Ovary (tissue), 10 donors: ENCODE data around the gene CLEC16A. TPM values are rescaled to one million over a fixed set of nuclear protein-coding genes. Genes with fewer than 3 reads are reported as not detected.

Source experiments
- DNase-seq, 5 donors: peaks; one replicate each; pipeline ENCODE4 v3.0.0-alpha.2; 2019 to 2020
- H3K27ac ChIP-seq, 2 donors: fragments of 200-600 bp; one replicate each; pipeline versions ENCODE4 v1.5.1 to v1.8.0; 2019 to 2022
- H3K27me3 ChIP-seq: fragments of 200-600 bp; one replicate; pipeline ENCODE4 v1.8.0; 2022
- H3K36me3 ChIP-seq: fragments of 200-600 bp; sonication (generic); one replicate; pipeline ENCODE4 v1.5.1; 2019
- H3K4me1 ChIP-seq: one replicate; pipeline ENCODE4 v1.8.1; 2013; ENCODE audit warnings: mild to moderate bottlenecking, moderate library complexity; ENCODE audit not compliant: insufficient read depth
- H3K4me3 ChIP-seq: fragments of 200-600 bp; sonication (generic); one replicate; pipeline ENCODE4 v1.5.1; 2017
- H3K9me3 ChIP-seq, 2 donors: fragments of 200-600 bp in 1 of 2; sonication (generic) in 1 of 2; one replicate each; pipeline versions ENCODE4 v1.5.1 to v1.8.1; 2013 to 2019; ENCODE audit warnings: mild to moderate bottlenecking in 1 of 2, moderate library complexity in 1 of 2
- EP300 ChIP-seq: sonication (generic); formaldehyde crosslinking; IDR thresholded peaks from one replicate; pipeline ENCODE4 v1.6.1; 2017; ENCODE audit warnings: antibody characterized with exemption
- POLR2A ChIP-seq: fragments of 450-650 bp; IDR thresholded peaks from one replicate; pipeline ENCODE4 v1.6.1; 2017; ENCODE audit warnings: antibody characterized with exemption, mild to moderate bottlenecking, moderate library complexity
- WGBS, 3 donors: extraction: QIAGEN DNeasy Blood & Tissue Kit in 1 of 3; methylation state at CpG; one replicate each; pipeline versions ENCODE4 v1.1.5 to v1.1.7; 2013 to 2017; 5-methylcytosine and 5-hydroxymethylcytosine counted together
- intact Hi-C, 4 donors: fragments of 100-400 bp; cut with DNase I; formaldehyde crosslinking; loops; one replicate each; pipeline versions ENCODE4 v1.11.0 to v1.15.1; 2022 to 2023
- long read RNA-seq, 3 donors: library from polyadenylated mRNA in 2 of 3; unstranded in 2 of 3; transcript quantifications; one replicate each; pipeline ENCODE4 v2.0.0 and lab custom pipeline, GENCODE V29; 2021 to 2026
- polyA plus RNA-seq, 2 donors: library from polyadenylated mRNA; stranded (reverse); fragments of 200-250 nt in 1 of 2; fragments of 350-450 nt in 1 of 2; fragmentation: Illumina TruSeq in 1 of 2; extraction: RNeasy Lipid Tissue Mini Kit (QIAGEN cat#74804) in 1 of 2; gene quantifications; one replicate each; pipeline ENCODE4 v1.2.3, GENCODE V29; 2013 to 2014
- total RNA-seq, 7 donors: library from RNA; depleted of rRNA in 2 of 7; stranded (reverse); fragments of >200 nt in 2 of 7; fragmentation: NEBNext Ultra II Directional in 3 of 7; extraction: Animal tissue kit (Norgen Biotek cat#: 25700) in 3 of 7; gene quantifications; one replicate each; pipeline versions ENCODE4 v1.1.0 to v1.2.4, GENCODE V29; 2016 to 2023
- TF ChIP-seq, protein P1 (sequence below), 3 donors: fragments of 450-650 bp in 2 of 3; fragments of 200-600 bp in 1 of 3; IDR thresholded peaks; one replicate each; pipeline versions ENCODE4 v1.5.1 to v1.8.0; 2016 to 2022; ENCODE audit warnings: antibody characterized with exemption in 3 of 3, mild to moderate bottlenecking in 1 of 3
- donor health status: DM: no; HTN: no; CAD: no; lungs with moderate emphysema.
- donor health status: DM: no; HTN: no; CAD: no.
- donor health status: Bipolar disorder and iron deficiency.
- donor health status: DM: yes; HTN: yes; CAD: no.
- donor health status: DM: no; HTN: no; CAD: no.
- donor health status: DM: yes; HTN: yes; CAD: no.

CLEC16A gene, protein sequence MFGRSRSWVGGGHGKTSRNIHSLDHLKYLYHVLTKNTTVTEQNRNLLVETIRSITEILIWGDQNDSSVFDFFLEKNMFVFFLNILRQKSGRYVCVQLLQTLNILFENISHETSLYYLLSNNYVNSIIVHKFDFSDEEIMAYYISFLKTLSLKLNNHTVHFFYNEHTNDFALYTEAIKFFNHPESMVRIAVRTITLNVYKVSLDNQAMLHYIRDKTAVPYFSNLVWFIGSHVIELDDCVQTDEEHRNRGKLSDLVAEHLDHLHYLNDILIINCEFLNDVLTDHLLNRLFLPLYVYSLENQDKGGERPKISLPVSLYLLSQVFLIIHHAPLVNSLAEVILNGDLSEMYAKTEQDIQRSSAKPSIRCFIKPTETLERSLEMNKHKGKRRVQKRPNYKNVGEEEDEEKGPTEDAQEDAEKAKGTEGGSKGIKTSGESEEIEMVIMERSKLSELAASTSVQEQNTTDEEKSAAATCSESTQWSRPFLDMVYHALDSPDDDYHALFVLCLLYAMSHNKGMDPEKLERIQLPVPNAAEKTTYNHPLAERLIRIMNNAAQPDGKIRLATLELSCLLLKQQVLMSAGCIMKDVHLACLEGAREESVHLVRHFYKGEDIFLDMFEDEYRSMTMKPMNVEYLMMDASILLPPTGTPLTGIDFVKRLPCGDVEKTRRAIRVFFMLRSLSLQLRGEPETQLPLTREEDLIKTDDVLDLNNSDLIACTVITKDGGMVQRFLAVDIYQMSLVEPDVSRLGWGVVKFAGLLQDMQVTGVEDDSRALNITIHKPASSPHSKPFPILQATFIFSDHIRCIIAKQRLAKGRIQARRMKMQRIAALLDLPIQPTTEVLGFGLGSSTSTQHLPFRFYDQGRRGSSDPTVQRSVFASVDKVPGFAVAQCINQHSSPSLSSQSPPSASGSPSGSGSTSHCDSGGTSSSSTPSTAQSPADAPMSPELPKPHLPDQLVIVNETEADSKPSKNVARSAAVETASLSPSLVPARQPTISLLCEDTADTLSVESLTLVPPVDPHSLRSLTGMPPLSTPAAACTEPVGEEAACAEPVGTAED
- total RNA-seq, result 10 to 100 TPM; 13.8 to 28.1 (median 18.1) TPM
- 10 to 100 TPM in 1 of 2 donors, 1 to 10 TPM in 1; 6.4 to 13.0 TPM for polyA plus RNA-seq
- long read RNA-seq, donor 1, partial matches to known transcripts, result 28 of 34 reads
- long read RNA-seq, donor 1, other reads (novel, unspliced or antisense), result 5 of 34 reads
- long read RNA-seq, donor 2, result 0 reads
- long read RNA-seq, donor 3, partial matches to known transcripts, result 20 of 25 reads
- long read RNA-seq, donor 3, other reads (novel, unspliced or antisense), result 5 of 25 reads

DNA sequence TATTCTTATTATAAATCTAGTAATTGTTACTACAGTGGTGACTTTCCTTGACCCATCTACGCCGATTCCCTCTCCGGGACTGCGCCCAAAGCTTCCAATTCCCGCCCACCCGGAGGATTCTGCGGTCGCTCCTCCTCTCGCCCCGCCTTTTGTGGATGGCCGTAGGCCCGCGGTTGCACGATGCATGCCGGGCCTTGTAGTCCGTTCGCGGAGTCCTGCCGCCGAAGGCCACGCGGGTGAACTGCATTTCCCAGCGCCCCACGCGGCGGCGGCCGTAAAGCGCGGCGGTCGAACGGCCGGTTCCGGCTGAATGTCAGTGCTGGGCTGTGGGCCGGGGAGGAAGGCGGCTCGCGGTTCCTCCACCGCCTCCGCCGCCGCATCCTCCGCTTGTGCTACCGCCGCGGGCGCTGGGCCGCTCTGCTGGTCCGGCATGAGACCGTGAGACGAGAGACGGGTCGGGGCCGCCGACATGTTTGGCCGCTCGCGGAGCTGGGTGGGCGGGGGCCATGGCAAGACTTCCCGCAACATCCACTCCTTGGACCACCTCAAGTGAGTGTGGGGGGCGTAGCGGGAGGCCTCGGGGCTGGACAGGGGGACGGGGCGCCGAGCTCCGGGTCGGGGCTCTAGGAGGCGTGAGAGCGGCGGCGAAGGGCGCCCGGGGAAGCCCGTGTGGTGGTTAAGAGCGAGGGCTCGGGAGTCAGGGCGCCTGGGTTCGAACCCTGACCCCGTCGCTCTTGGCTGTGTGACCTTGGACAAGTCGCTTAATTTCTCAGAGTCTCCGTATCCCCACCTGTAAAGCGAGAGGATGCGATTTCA is at the start of gene CLEC16A:
CLEC16A (plus strand) TSS at position 316 of the 816 bp plus-strand sequence; CDS start at position 470, 154 bp downstream.
- no peak for TF ChIP-seq POLR2A
- TF ChIP-seq, protein P1, sequence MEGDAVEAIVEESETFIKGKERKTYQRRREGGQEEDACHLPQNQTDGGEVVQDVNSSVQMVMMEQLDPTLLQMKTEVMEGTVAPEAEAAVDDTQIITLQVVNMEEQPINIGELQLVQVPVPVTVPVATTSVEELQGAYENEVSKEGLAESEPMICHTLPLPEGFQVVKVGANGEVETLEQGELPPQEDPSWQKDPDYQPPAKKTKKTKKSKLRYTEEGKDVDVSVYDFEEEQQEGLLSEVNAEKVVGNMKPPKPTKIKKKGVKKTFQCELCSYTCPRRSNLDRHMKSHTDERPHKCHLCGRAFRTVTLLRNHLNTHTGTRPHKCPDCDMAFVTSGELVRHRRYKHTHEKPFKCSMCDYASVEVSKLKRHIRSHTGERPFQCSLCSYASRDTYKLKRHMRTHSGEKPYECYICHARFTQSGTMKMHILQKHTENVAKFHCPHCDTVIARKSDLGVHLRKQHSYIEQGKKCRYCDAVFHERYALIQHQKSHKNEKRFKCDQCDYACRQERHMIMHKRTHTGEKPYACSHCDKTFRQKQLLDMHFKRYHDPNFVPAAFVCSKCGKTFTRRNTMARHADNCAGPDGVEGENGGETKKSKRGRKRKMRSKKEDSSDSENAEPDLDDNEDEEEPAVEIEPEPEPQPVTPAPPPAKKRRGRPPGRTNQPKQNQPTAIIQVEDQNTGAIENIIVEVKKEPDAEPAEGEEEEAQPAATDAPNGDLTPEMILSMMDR (IDR thresholded peaks at IDR 0.05), result peak in 2 of 3 donors; percentile 15 to 70
- 0% methylated on average over 68 to 86 of the region's 86 CpGs for WGBS, 3 donors
- Histone ChIP-seq H3K4me3 (peak within 1 kb of the TSS; percentile 78), H3K4me1 (peaks cover 14% of the 10 kb centered on the region), H3K27ac (peak within 1 kb of the TSS in 1 of 2 donors; percentile 10), H3K27me3 (no peaks in the 10 kb centered on the region), H3K9me3 (no peaks in the 10 kb centered on the region), H3K36me3 (no peaks in the 10 kb centered on the region)
- peak; percentile 97 to 99 (median 98) for DNase-seq
- intact Hi-C loops, result no loop called here

DNA sequence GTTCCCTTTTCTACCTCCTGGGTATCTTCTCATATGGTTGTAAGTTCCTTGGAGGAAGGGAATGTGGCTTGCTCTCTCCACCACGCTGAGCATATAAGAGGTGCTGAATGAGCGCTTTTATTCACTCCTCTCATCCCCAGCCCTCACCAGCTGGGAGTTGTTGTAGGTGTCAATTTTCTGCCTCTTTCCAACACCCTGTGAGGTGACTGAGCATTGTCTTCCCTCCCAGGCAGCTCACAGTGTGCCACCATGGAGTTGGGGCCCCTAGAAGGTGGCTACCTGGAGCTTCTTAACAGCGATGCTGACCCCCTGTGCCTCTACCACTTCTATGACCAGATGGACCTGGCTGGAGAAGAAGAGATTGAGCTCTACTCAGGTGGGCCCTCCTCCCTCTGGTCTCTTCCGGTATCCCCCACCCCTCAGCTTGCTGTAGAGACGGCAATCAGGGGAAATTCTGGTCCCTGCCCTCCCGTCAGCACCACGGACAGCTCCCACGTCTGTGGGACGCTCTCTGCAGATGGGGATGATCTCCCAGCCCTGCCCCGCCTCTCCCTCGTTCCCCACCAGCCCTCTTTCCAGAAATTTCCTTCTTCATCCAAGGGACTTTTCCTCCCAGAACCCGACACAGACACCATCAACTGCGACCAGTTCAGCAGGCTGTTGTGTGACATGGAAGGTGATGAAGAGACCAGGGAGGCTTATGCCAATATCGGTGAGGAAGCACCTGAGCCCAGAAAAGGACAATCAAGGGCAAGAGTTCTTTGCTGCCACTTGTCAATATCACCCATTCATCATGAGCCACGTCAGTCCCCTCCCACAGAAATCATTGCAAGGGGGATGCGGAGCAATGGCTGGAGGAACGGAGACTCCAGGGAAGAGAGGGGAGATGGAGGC is 49.1 kb upstream of the CLEC16A start:
- DNase-seq, result peak; percentile 41 to 74 (median 62)
- Histone ChIP-seq H3K27ac (no peak overlapping the region), H3K27me3 (no peaks in the 10 kb centered on the region), H3K4me1 (no peaks in the 10 kb centered on the region), H3K36me3 (no peaks in the 10 kb centered on the region), H3K9me3 (no peaks in the 10 kb centered on the region), H3K4me3 (no peak overlapping the region)
- WGBS, 3 donors, result 24 to 31% (median 26%) methylated on average over 17 of the region's 17 CpGs
- TF ChIP-seq POLR2A (no peak), EP300 (no peak)
- TF ChIP-seq, protein P1 (IDR thresholded peaks at IDR 0.05), result no peak
- intact Hi-C loops, result no loop called here

DNA sequence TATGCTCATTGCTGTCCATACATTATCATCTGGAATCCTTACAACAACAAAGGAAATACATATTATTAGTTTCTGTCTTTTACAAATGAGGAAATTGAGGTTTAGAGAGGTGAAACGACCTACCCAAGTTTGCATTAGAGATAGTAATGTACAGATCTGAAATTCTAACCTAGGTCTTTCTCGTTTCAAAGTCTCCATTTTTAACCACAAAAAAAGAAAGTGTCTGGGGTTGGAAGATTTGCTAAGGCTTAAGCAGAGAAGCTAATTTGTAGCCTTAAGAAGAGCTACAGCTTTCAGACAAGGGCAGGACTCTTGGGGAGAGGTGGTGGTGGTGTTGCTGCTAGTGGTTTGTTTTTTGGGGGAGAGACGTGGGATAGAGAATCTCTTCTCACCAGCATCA is 48.2 kb upstream of the CLEC16A start:
- Histone ChIP-seq H3K4me1 (no peaks in the 10 kb centered on the region), H3K27ac (no peak overlapping the region), H3K36me3 (no peaks in the 10 kb centered on the region), H3K9me3 (no peaks in the 10 kb centered on the region), H3K4me3 (no peak overlapping the region), H3K27me3 (no peaks in the 10 kb centered on the region)
- intact Hi-C loops, result no loop called here
- no peak for DNase-seq
- WGBS, 3 donors, result 70 to 76% (median 73%) methylated on average over 3 of the region's 3 CpGs
- TF ChIP-seq, protein P1 (IDR thresholded peaks at IDR 0.05), result no peak
- TF ChIP-seq EP300, result no peak
- TF ChIP-seq POLR2A, result no peak
